A549 (cell line): Measurements from ENCODE around the gene ZNF878.

Experiments used
- CTCF ChIP-seq: fragments of >200 bp; sonication (Bioruptor Twin); formaldehyde crosslinking; IDR thresholded peaks from 3 replicates; pipeline ENCODE4 v1.5.1; 2016
- EP300 ChIP-seq, 2 experiments: fragments of >200 bp; sonication (Bioruptor Twin); formaldehyde crosslinking; IDR thresholded peaks; 2 replicates in 1 of 2; 3 replicates in 1 of 2; pipeline ENCODE4 v1.6.1; 2016 to 2017
- KDM1A ChIP-seq: fragments of 200-600 bp; sonication (generic); IDR thresholded peaks from 2 replicates; pipeline ENCODE4 v1.6.1; 2016; ENCODE audit warnings: low read depth, mild to moderate bottlenecking
- KDM5A ChIP-seq: fragments of 200-600 bp; sonication (generic); IDR thresholded peaks from 2 replicates; pipeline ENCODE4 v1.6.1; 2016; ENCODE audit warnings: antibody characterized with exemption, mild to moderate bottlenecking
- POLR2A ChIP-seq: IDR thresholded peaks from 2 replicates; pipeline ENCODE4 v1.6.1; 2012; ENCODE audit warnings: mild to moderate bottlenecking, low read length
- SMC3 ChIP-seq: fragments of >200 bp; sonication (Bioruptor Twin); formaldehyde crosslinking; IDR thresholded peaks from 3 replicates; pipeline ENCODE4 v1.6.1; 2018; ENCODE audit warnings: inconsistent platforms

DNA sequence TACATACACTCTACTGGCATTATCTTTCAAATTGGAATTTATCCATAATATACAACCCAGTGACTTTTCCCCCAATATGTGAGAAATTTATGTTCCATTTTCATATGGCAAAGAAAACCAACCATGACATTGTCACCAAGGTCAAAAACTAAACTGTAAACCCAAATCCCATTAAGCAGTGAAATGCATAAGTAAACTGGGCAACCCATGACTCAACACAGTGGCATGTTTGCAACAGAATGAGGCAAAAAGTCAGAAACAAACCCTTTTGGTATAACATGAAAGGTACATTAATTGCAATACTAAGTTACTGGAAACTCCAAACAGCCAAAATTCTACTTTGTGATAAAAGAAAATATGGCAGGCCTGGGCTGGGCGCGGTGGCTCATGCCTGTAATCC lies 4.9 kb downstream of the ZNF878 start:
- TF ChIP-seq POLR2A, result no peak
- no peak for TF ChIP-seq SMC3
- no peak for TF ChIP-seq CTCF
- no peak for TF ChIP-seq KDM1A
- TF ChIP-seq EP300 (IDR thresholded peaks at IDR 0.05), result no peak
- TF ChIP-seq KDM5A, result no peak
